Activated naive CD8-positive, alpha-beta T cell treated with anti-CD3 and anti-CD28 coated beads, Interleukin-2, amount 10 ng/mL, durations not matched to agents 7 days and 5 days (primary cell): ENCODE results near the gene HSF5. TPM values are rescaled to one million over a fixed set of nuclear protein-coding genes. Genes with fewer than 3 reads are reported as not detected.

ENCODE experiments used
- ATAC-seq: fragments of 150-1000 bp; cut with Tn5 transposase; one replicate; pipeline ENCODE4 v1.10.0; 2021; ENCODE audit warnings: low read depth, moderate library complexity
- POLR2A ChIA-PET: fragments of 350-600 bp; sonication (Branson Sonifier 250); formaldehyde crosslinking; loops from one replicate; lab custom pipeline; 2021; ENCODE audit warnings: antibody characterized with exemption; lab: Charles Lee
- DNase-seq: peaks from one replicate; pipeline ENCODE4 v3.0.0; 2021
- H3K27ac Mint-ChIP-seq: one replicate; pipeline ENCODE4 v1.8.0; 2022; ENCODE audit warnings: mild to moderate bottlenecking, mixed read lengths
- H3K27me3 Mint-ChIP-seq: one replicate; pipeline ENCODE4 v1.8.0; 2022; ENCODE audit warnings: mild to moderate bottlenecking, moderate library complexity, mixed read lengths
- H3K36me3 Mint-ChIP-seq: one replicate; pipeline ENCODE4 v1.8.0; 2021; ENCODE audit warnings: mild to moderate bottlenecking, mixed read lengths
- H3K4me1 Mint-ChIP-seq: one replicate; pipeline ENCODE4 v1.8.0; 2021; ENCODE audit warnings: mixed read lengths
- H3K4me3 Mint-ChIP-seq: one replicate; pipeline ENCODE4 v1.8.0; 2022; ENCODE audit warnings: mild to moderate bottlenecking, moderate library complexity, mixed read lengths
- H3K9me3 Mint-ChIP-seq: one replicate; pipeline ENCODE4 v1.8.0; 2021; ENCODE audit warnings: mixed read lengths
- total RNA-seq, 2 experiments: library from RNA; stranded (reverse); gene quantifications; one replicate each; pipeline ENCODE4 v1.2.3, GENCODE V29; 2021

Gene HSF5
- total RNA-seq, 2 experiments from 2014 or later, result 0.47 to 0.60 TPM

GRCh38 chr17:58436805-58437239, 51.4 kb downstream of the HSF5 start:
- POLR2A ChIA-PET, result no interaction called here
- Mint-ChIP-seq H3K9me3 (no peaks in the 10 kb centered on the region), H3K27ac (no peak overlapping the region), H3K36me3 (no peaks in the 10 kb centered on the region), H3K4me1 (no peaks in the 10 kb centered on the region), H3K4me3 (no peak overlapping the region), H3K27me3 (no peaks in the 10 kb centered on the region)
- DNase-seq, result no peak
- ATAC-seq, result no peak

- H3K4me1 Mint-ChIP-seq, result peaks cover 2% of the 10 kb centered on the region
- no peaks in the 10 kb centered on the region for H3K27me3 Mint-ChIP-seq
- ATAC-seq (no peak), DNase-seq (no peak)
- no peaks in the 10 kb centered on the region for H3K9me3 Mint-ChIP-seq
- H3K4me3 Mint-ChIP-seq, result no peak overlapping the region
- H3K36me3 Mint-ChIP-seq, result no peaks in the 10 kb centered on the region
- H3K27ac Mint-ChIP-seq, result no peak overlapping the region
- POLR2A ChIA-PET, result no interaction called here
Observed at GRCh38 chr17:58436245-58436644, 52.0 kb downstream of the HSF5 start.

DNA sequence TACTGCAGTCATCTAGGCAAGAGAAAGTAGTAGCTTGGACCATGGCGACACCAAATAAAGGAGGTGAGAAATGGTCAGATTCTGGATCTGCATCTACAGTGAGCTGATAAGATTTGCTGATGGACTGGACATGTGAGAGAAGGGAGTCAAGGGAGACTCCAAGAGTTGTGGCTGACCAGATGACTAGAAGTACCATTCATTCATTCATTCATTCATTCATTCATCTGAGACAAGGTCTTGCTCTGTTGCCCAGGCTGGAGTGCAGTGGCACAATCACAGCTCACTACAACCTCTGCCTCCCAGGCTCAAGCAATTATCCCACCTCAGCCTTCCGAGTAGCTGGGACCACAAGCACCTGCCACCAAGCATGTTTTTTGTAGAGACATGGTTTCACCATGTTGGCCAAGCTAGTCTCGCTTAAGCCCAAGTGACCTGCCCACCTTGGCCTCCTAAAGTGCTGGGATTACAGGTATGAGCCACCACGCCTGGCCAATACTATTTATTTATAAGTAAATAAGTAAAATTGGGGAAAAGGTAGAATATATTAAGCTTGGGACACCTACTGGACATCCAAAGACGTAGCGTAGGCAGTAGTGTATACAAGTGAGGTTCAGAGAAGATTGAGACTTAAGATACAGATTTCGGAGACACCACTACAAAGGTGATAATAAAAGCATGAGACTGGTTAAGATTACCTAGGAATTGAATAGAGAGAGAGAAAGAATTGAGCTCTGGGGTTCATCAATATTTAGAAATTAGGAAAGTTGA, 55.2 kb downstream of the HSF5 start:
- DNase-seq, result no peak
- H3K27ac Mint-ChIP-seq, result no peak overlapping the region
- no peak for ATAC-seq
- H3K36me3 Mint-ChIP-seq, result no peaks in the 10 kb centered on the region
- peaks cover 2% of the 10 kb centered on the region for H3K4me1 Mint-ChIP-seq
- H3K9me3 Mint-ChIP-seq, result no peaks in the 10 kb centered on the region
- no peaks in the 10 kb centered on the region for H3K27me3 Mint-ChIP-seq
- H3K4me3 Mint-ChIP-seq, result no peak overlapping the region
- POLR2A ChIA-PET, result interaction anchor here (0.8 to 0.9 kb wide), 2 partner anchors 16 to 81 kb away, joined by 3 to 4 read pairs; partner anchors contain the start of genes RNF43 and SUPT4H1

DNA sequence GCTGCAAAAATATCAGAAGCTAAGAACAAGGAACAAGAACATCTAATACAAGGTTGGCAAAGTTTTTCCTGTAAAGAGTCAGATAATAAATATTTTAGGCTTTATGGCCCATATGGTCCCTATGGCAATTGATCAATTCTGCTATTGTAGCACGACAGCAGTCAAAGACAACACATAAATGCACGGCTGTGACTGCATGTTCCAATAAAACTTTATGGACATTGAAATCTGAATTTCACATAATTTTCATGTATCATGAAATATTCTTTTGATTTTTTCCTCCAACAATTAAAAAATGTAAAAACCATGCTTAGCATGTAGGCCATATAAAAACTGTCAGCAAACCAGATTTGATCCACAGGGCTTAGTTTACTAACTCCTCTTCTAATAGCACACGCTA, 60.4 kb downstream of the HSF5 start:
- Mint-ChIP-seq H3K27me3 (no peaks in the 10 kb centered on the region), H3K9me3 (no peaks in the 10 kb centered on the region), H3K36me3 (no peaks in the 10 kb centered on the region), H3K4me3 (no peak overlapping the region), H3K27ac (no peak overlapping the region), H3K4me1 (peaks cover 2% of the 10 kb centered on the region)
- ATAC-seq, result no peak
- POLR2A ChIA-PET, result no interaction called here
- DNase-seq, result no peak

GRCh38 chr17:58421711-58422110, 66.5 kb downstream of the HSF5 start:
- Mint-ChIP-seq H3K4me3 (no peak overlapping the region), H3K4me1 (peaks cover 10% of the 10 kb centered on the region), H3K27ac (no peak overlapping the region), H3K9me3 (no peaks in the 10 kb centered on the region), H3K27me3 (no peaks in the 10 kb centered on the region), H3K36me3 (no peaks in the 10 kb centered on the region)
- DNase-seq (no peak), ATAC-seq (no peak)
- POLR2A ChIA-PET, result no interaction called here

- ATAC-seq, result no peak
- peaks cover 10% of the 10 kb centered on the region for H3K4me1 Mint-ChIP-seq
- H3K9me3 Mint-ChIP-seq, result no peaks in the 10 kb centered on the region
Observed at GRCh38 chr17:58420827-58421226, 67.4 kb downstream of the HSF5 start.

GRCh38 chr17:58417300-58418092, 70.7 kb downstream of the HSF5 start, which contains the start of gene RNF43:
Gene RNF43 (minus strand): TSS chr17:58417534. CDS start chr17:58415577, 1,957 bp downstream.
- DNase-seq, result peak; percentile 60
- H3K4me3 Mint-ChIP-seq, result peak within 1 kb of the TSS; percentile 25
- POLR2A ChIA-PET, result interaction anchor here (0.7 to 2.1 kb wide), 14 partner anchors 16 to 112 kb away, joined by 3 to 30 read pairs (median 8); partner anchors contain the start of genes SUPT4H1 and TSPOAP1
- peak; percentile 100 for ATAC-seq
- H3K27ac Mint-ChIP-seq, result peak within 1 kb of the TSS; percentile 37
- H3K36me3 Mint-ChIP-seq, result no peaks in the 10 kb centered on the region
- peaks cover 10% of the 10 kb centered on the region for H3K4me1 Mint-ChIP-seq
- H3K27me3 Mint-ChIP-seq, result no peaks in the 10 kb centered on the region
- H3K9me3 Mint-ChIP-seq, result no peaks in the 10 kb centered on the region

More at GRCh38 chr17:58420827-58421226, 67.4 kb downstream of the HSF5 start:
- H3K27me3 Mint-ChIP-seq, result no peaks in the 10 kb centered on the region
- H3K27ac Mint-ChIP-seq, result no peak overlapping the region
- DNase-seq, result no peak
- H3K4me3 Mint-ChIP-seq, result no peak overlapping the region
- H3K36me3 Mint-ChIP-seq, result no peaks in the 10 kb centered on the region
- POLR2A ChIA-PET, result interaction anchor here (1.0 kb wide), 1 partner anchor 89 kb away, joined by 3 read pairs; no protein-coding TSS in a partner anchor

DNA sequence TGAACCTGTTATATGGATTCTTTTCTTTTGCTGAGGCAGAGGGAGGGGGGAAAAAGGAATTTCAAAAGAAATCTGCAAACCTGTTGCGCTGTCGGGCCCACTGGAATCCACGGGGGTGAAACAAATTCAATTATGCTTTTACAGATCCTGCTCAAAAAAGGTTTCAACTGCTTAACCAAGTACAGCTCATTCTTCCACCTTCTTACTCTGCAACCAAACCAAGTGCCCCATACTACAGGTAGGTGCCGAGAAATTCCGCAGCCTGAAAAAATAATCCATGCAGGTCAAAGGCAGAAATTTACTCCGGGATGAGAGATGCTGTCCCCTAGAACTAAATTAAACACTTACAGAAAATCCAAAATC, 71.3 kb downstream of the HSF5 start:
- Mint-ChIP-seq H3K4me3 (no peak overlapping the region), H3K4me1 (peaks cover 10% of the 10 kb centered on the region), H3K36me3 (no peaks in the 10 kb centered on the region), H3K9me3 (no peaks in the 10 kb centered on the region), H3K27me3 (no peaks in the 10 kb centered on the region), H3K27ac (no peak overlapping the region)
- POLR2A ChIA-PET, result interaction anchor here (0.9 to 2.1 kb wide), 11 partner anchors 16 to 99 kb away, joined by 4 to 30 read pairs (median 9); partner anchors contain the start of genes SUPT4H1 and TSPOAP1
- no peak for ATAC-seq
- no peak for DNase-seq

DNA sequence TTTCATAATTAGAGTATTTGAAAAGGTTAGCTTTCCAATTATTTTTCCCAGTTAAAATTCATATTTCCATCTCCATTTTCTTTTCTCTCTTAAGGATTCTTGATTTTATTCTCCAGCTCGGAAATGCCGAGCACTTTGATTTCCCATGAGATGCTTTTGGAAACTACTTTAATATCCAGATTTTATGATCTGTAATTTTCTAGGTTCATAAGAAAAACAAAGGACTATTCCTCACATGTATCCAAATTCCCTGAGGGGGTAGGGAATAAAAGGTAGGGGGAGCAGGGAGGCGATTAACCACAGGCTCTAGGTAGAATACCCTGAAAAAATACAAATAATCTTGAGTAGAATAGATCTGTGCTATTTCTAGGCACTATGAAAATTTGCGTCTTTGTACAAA, 71.8 kb downstream of the HSF5 start:
- Mint-ChIP-seq H3K36me3 (no peaks in the 10 kb centered on the region), H3K9me3 (no peaks in the 10 kb centered on the region), H3K4me1 (peaks cover 10% of the 10 kb centered on the region), H3K27me3 (peaks cover under 1% of the 10 kb centered on the region), H3K4me3 (no peak overlapping the region), H3K27ac (no peak overlapping the region)
- no peak for DNase-seq
- POLR2A ChIA-PET, result interaction anchor here (1.6 to 2.0 kb wide), 3 partner anchors 72 to 99 kb away, joined by 4 to 16 read pairs (median 8); no protein-coding TSS in a partner anchor
- ATAC-seq, result no peak

GRCh38 chr17:58415371-58416055, 72.7 kb downstream of the HSF5 start:
- Mint-ChIP-seq H3K27me3 (peaks cover 4% of the 10 kb centered on the region), H3K4me1 (peaks cover 10% of the 10 kb centered on the region), H3K27ac (no peak overlapping the region), H3K4me3 (no peak overlapping the region), H3K36me3 (no peaks in the 10 kb centered on the region), H3K9me3 (no peaks in the 10 kb centered on the region)
- DNase-seq (no peak), ATAC-seq (no peak)
- POLR2A ChIA-PET, result interaction anchor here (0.9 kb wide), 1 partner anchor 83 kb away, joined by 3 read pairs; no protein-coding TSS in a partner anchor

- H3K4me1 Mint-ChIP-seq, result peaks cover 10% of the 10 kb centered on the region
- no peaks in the 10 kb centered on the region for H3K36me3 Mint-ChIP-seq
- POLR2A ChIA-PET, result interaction anchor here (0.9 kb wide), 1 partner anchor 82 kb away, joined by 3 read pairs; no protein-coding TSS in a partner anchor
- H3K27ac Mint-ChIP-seq, result no peak overlapping the region
- peaks cover 4% of the 10 kb centered on the region for H3K27me3 Mint-ChIP-seq
- no peak overlapping the region for H3K4me3 Mint-ChIP-seq
- no peak for ATAC-seq
- H3K9me3 Mint-ChIP-seq, result no peaks in the 10 kb centered on the region
- no peak for DNase-seq
Observed at GRCh38 chr17:58414596-58414997, 73.6 kb downstream of the HSF5 start.

DNA sequence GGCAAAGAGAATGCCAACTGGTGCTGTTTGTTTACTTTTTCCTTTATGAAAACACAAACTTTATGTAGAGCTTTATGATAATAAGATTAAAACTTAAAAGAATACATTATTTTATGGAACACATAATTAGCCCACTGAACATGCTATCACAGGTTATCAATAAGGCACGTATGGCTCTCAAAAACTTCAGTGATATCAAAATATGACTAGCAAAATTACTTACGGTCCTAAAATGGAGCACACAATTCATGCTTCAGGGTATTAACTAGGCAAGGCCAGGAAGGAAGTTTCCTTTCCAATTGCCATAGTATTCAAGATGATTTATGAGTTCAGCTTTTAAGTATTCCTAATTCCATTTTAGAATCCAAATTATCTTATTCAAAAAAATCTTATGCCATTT, 74.5 kb downstream of the HSF5 start:
- Mint-ChIP-seq H3K36me3 (no peaks in the 10 kb centered on the region), H3K4me1 (peaks cover 10% of the 10 kb centered on the region), H3K4me3 (no peak overlapping the region), H3K27me3 (peaks cover 4% of the 10 kb centered on the region), H3K9me3 (no peaks in the 10 kb centered on the region), H3K27ac (no peak overlapping the region)
- POLR2A ChIA-PET, result interaction anchor here (1.1 kb wide), 1 partner anchor 59 kb away, joined by 4 read pairs; no protein-coding TSS in a partner anchor
- no peak for ATAC-seq
- no peak for DNase-seq
